Measurements from ENCODE around the gene CRYGC.
"Not testable (repeated sequence)": the region's sequence is repeated elsewhere in the genome, so short reads cannot be mapped to it uniquely, and the experiment has no call there.

CRYGC gene

DNA sequence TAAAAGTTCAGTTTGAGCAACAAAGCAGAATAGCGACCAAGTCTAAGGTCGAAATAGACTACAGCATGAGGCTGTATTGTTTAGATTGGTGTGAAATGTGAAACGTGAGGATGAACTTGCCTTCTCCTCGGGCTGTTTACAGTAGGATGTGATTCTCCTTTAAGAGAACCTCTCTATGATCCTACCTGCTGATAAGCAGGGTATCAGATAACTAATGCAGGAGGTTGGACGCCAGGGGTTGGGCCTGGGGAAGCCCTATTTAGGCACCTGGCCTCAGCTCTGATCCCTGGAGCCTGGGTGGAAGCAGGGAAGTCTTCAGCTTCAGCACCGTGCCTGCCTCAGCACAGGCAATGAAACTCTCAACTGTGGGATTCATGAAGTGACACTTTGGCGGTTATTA lies 16.7 kb downstream of the CRYGC start (continued):
- TF ChIP-seq, protein P1, sequence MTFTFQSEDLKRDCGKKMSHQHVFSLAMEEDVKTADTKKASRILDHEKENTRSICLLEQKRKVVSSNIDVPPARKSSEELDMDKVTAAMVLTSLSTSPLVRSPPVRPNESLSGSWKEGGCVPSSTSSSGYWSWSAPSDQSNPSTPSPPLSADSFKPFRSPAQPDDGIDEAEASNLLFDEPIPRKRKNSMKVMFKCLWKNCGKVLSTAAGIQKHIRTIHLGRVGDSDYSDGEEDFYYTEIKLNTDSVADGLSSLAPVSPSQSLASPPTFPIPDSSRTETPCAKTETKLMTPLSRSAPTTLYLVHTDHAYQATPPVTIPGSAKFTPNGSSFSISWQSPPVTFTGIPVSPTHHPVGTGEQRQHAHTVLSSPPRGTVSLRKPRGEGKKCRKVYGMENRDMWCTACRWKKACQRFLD (tag by site-specific recombination; IDR thresholded peaks at IDR 0.05) = no peak
- TF ChIP-seq, protein P2, sequence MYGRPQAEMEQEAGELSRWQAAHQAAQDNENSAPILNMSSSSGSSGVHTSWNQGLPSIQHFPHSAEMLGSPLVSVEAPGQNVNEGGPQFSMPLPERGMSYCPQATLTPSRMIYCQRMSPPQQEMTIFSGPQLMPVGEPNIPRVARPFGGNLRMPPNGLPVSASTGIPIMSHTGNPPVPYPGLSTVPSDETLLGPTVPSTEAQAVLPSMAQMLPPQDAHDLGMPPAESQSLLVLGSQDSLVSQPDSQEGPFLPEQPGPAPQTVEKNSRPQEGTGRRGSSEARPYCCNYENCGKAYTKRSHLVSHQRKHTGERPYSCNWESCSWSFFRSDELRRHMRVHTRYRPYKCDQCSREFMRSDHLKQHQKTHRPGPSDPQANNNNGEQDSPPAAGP (tag by site-specific recombination; IDR thresholded peaks at IDR 0.05) = no peak
- TF ChIP-seq, protein P3, sequence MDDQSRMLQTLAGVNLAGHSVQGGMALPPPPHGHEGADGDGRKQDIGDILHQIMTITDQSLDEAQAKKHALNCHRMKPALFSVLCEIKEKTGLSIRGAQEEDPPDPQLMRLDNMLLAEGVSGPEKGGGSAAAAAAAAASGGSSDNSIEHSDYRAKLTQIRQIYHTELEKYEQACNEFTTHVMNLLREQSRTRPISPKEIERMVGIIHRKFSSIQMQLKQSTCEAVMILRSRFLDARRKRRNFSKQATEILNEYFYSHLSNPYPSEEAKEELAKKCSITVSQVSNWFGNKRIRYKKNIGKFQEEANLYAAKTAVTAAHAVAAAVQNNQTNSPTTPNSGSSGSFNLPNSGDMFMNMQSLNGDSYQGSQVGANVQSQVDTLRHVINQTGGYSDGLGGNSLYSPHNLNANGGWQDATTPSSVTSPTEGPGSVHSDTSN (CRISPR knock-in tag; IDR thresholded peaks at IDR 0.05) = no peak
- TF ChIP-seq FEZF1 (tag by site-specific recombination; IDR thresholded peaks at IDR 0.05) (peak; percentile 46; the same call in 1 of the 2 replicates), ZNF529 (tag by site-specific recombination; IDR thresholded peaks at IDR 0.05; ENCODE audit: insufficient replicate concordance) (no peak), ZNF843 (tag by site-specific recombination; IDR thresholded peaks at IDR 0.05) (peak; percentile 64; the same call in 1 of the 2 replicates), ZNF2 (tag by site-specific recombination; IDR thresholded peaks at IDR 0.05) (0 out of 2 replicates have a peak, but pooled peaks have one; percentile 22)
- TF ChIP-seq, protein P4, sequence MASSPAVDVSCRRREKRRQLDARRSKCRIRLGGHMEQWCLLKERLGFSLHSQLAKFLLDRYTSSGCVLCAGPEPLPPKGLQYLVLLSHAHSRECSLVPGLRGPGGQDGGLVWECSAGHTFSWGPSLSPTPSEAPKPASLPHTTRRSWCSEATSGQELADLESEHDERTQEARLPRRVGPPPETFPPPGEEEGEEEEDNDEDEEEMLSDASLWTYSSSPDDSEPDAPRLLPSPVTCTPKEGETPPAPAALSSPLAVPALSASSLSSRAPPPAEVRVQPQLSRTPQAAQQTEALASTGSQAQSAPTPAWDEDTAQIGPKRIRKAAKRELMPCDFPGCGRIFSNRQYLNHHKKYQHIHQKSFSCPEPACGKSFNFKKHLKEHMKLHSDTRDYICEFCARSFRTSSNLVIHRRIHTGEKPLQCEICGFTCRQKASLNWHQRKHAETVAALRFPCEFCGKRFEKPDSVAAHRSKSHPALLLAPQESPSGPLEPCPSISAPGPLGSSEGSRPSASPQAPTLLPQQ (tag by site-specific recombination; IDR thresholded peaks at IDR 0.05) = peak; percentile 83

DNA sequence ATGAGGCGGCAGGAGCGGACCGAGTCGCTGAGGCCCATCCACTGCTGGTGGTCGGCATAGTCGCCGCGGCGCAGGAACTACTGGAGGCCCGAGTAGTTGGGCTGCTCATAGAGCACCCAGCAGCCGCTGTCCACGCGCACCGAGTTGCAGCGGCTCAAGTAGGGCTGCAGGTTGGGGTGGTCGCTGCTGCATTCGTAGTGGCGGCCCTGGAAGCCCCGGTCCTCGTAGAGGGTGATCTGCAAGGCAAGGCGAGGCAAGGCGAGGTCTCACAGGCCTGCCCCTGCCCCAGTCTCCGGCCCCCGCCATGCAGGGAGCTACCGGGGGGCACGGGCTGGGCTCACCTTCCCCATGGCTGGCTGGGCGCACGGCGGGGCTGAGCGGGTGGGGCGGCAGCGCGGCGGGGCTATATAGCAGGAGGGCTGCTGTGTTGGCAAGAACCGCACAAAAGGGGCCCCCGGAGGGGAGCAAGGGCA lies 17.3 kb downstream of the CRYGC start:
- H3K9me3 ChIP-seq (ENCODE audit: control insufficient read depth, insufficient read depth, low read depth, low read length); H3K4me3 ChIP-seq (ENCODE audit: low read depth, low read length); H3K4me1 ChIP-seq (ENCODE audit: control insufficient read depth, insufficient read depth, low read length); H3K36me3 ChIP-seq (ENCODE audit: control insufficient read depth in 2 of 2, insufficient read depth in 1 of 2, low read length in 2 of 2); POLR2A ChIA-PET: not testable (repeated sequence)
- CTCF ChIA-PET = interaction anchor here (1.6 to 1.7 kb wide), 2 partner anchors 10 to 36 kb away, joined by 3 to 6 read pairs; no protein-coding TSS in a partner anchor
- peak overlapping the region; percentile 42 for H3K27ac ChIP-seq (ENCODE audit: extremely low read depth, low read depth, low read length)

DNA sequence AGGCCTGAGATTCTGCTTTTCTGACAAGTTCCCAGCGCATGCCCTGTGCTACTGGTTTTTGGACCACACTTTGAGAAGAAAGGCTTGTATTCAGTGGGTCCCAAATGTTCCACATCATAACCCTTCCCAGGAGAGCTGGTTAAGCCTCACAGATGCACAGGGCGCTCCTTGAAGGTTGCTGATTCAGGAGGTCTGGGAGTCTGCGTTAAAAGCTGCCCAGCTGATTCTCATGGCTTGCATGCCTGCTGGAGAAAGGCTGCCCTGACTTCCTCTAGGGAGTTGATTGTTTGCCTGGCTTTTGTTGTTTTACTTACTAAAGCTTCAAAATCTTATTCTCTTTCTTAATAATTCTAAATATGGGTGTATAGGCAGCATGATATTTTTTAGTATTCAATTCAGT lies 26.0 kb downstream of the CRYGC start:
- no peak for TF ChIP-seq ZNF404 (tag by site-specific recombination; IDR thresholded peaks at IDR 0.05)
- TF ChIP-seq ZNF146 (tag by site-specific recombination; IDR thresholded peaks at IDR 0.05) = no peak
- TF ChIP-seq ZNF629 (tag by site-specific recombination; IDR thresholded peaks at IDR 0.05) = no peak
- TF ChIP-seq, protein P5, sequence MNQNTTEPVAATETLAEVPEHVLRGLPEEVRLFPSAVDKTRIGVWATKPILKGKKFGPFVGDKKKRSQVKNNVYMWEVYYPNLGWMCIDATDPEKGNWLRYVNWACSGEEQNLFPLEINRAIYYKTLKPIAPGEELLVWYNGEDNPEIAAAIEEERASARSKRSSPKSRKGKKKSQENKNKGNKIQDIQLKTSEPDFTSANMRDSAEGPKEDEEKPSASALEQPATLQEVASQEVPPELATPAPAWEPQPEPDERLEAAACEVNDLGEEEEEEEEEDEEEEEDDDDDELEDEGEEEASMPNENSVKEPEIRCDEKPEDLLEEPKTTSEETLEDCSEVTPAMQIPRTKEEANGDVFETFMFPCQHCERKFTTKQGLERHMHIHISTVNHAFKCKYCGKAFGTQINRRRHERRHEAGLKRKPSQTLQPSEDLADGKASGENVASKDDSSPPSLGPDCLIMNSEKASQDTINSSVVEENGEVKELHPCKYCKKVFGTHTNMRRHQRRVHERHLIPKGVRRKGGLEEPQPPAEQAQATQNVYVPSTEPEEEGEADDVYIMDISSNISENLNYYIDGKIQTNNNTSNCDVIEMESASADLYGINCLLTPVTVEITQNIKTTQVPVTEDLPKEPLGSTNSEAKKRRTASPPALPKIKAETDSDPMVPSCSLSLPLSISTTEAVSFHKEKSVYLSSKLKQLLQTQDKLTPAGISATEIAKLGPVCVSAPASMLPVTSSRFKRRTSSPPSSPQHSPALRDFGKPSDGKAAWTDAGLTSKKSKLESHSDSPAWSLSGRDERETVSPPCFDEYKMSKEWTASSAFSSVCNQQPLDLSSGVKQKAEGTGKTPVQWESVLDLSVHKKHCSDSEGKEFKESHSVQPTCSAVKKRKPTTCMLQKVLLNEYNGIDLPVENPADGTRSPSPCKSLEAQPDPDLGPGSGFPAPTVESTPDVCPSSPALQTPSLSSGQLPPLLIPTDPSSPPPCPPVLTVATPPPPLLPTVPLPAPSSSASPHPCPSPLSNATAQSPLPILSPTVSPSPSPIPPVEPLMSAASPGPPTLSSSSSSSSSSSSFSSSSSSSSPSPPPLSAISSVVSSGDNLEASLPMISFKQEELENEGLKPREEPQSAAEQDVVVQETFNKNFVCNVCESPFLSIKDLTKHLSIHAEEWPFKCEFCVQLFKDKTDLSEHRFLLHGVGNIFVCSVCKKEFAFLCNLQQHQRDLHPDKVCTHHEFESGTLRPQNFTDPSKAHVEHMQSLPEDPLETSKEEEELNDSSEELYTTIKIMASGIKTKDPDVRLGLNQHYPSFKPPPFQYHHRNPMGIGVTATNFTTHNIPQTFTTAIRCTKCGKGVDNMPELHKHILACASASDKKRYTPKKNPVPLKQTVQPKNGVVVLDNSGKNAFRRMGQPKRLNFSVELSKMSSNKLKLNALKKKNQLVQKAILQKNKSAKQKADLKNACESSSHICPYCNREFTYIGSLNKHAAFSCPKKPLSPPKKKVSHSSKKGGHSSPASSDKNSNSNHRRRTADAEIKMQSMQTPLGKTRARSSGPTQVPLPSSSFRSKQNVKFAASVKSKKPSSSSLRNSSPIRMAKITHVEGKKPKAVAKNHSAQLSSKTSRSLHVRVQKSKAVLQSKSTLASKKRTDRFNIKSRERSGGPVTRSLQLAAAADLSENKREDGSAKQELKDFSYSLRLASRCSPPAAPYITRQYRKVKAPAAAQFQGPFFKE (tag by site-specific recombination; IDR thresholded peaks at IDR 0.05; ENCODE audit: borderline replicate concordance) = no peak
- TF ChIP-seq ZNF747 (tag by site-specific recombination; IDR thresholded peaks at IDR 0.05) = no peak
- no peak for TF ChIP-seq ZNF132 (tag by site-specific recombination; IDR thresholded peaks at IDR 0.05; ENCODE audit: borderline replicate concordance)
- TF ChIP-seq ZNF19 (tag by site-specific recombination; IDR thresholded peaks at IDR 0.05; ENCODE audit: low read depth) = no peak
- no peaks in the 10 kb centered on the region for H3K36me3 ChIP-seq (ENCODE audit: control insufficient read depth in 2 of 2, insufficient read depth in 1 of 2, low read length in 2 of 2)
- H3K4me1 ChIP-seq (ENCODE audit: control insufficient read depth, insufficient read depth, low read length) = no peaks in the 10 kb centered on the region
- CTCF ChIA-PET = interaction anchor here (0.7 to 6.1 kb wide), 3 partner anchors 32 to 212 kb away, joined by 3 to 47 read pairs (median 3); partner anchors contain the start of gene IDH1
- no peaks in the 10 kb centered on the region for H3K9me3 ChIP-seq (ENCODE audit: control insufficient read depth, insufficient read depth, low read depth, low read length)
- no peak overlapping the region for H3K27ac ChIP-seq (ENCODE audit: extremely low read depth, low read depth, low read length)
- no peak overlapping the region for H3K4me3 ChIP-seq (ENCODE audit: low read depth, low read length)
- POLR2A ChIA-PET = no interaction called here
